C4-2B (cell line): ENCODE results near the gene TNS1.

Experiments
- H3K27ac ChIP-seq: fragments of 450-650 bp; 2 replicates; pipeline ENCODE4 v1.5.1; 2017
- CTCF ChIP-seq: fragments of 450-650 bp; conservative IDR thresholded peaks from 2 replicates; pipeline ENCODE4 v1.5.1; 2017; ENCODE audit warnings: mild to moderate bottlenecking
- ZFX ChIP-seq: fragments of 450-650 bp; IDR thresholded peaks from 2 replicates; pipeline ENCODE4 v1.6.1; 2017

TNS1 gene

GRCh38 chr2:217911283-217912097, 91.3 kb downstream of the TNS1 start:
- no peak overlapping the region for H3K27ac ChIP-seq
- TF ChIP-seq ZFX (no peak), CTCF (no peak)

DNA sequence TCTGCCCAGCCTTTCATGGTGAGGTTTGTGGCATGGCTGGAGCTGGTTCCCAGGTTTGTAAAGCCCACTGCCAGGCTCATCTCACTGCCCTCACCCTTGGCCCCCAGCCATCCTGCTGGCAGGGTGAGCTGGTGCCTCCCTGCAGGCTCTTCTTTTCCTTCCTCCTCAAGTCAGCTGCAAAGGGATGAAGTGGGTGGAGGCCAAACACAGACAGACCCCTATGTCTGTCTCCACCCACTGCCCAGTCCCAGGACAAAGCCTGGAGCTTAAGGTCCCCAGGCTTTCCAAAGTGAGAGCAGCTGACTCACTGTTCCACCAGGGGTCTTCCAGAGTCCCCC, 92.0 kb downstream of the TNS1 start:
- TF ChIP-seq CTCF (no peak), ZFX (no peak)
- no peak overlapping the region for H3K27ac ChIP-seq

DNA sequence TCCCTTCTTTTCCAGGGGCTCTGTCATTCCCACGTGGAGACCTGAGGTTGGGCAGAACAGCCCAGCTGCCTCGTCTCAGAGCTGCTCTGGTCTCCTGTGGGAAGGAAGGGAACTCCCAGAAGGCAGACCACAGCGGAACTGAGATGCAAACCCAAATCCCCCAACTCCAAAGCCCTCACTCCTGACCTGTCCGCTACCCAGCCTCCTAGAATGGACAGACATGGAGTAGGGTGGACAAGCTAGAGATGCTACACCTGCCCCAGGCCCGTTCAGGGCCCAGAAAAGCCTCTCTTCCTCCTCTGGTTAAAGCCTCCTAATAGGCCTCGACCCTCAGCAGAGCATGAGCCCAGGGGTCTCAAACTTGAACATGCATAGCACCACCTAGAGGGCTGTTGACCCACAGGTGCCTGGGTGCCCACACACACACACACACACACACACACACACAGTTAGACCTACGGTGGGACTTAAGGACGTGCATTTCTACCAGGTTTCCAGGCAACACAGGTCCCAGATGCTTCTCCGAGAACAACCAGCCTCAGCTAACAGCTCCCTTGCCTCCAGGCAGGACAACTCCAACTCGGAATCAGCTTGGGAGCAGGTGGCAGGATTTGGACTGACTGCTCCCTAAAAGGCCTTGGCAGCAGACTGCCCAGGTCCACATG, 93.5 kb downstream of the TNS1 start:
- TF ChIP-seq ZFX, result no peak
- no peak for TF ChIP-seq CTCF
- H3K27ac ChIP-seq, result no peak overlapping the region

- TF ChIP-seq CTCF (no peak), ZFX (no peak)
Observed at GRCh38 chr2:217908544-217908943, 94.3 kb downstream of the TNS1 start.

DNA sequence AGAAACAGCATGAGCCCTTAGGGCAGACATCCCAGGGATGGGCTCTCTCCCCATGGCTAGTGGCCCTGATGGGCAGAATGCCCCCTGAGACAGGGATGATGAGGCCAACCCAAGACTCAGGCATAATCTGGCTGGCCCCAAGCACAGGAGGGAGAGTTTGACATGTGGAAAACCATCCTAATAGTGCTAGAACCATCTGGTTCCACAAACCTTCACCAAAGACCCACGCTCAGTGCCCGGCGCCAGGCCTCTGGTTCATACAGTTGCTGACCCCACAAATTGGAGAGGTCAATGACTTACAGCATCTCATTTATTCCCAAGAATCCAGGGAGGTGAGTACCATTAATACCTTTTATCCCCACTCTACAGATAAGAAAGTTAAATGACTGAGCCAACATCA, 95.5 kb downstream of the TNS1 start:
- TF ChIP-seq ZFX (no peak), CTCF (no peak)
- H3K27ac ChIP-seq, result no peak overlapping the region

More at GRCh38 chr2:217908544-217908943, 94.3 kb downstream of the TNS1 start:
- H3K27ac ChIP-seq, result no peak overlapping the region

DNA sequence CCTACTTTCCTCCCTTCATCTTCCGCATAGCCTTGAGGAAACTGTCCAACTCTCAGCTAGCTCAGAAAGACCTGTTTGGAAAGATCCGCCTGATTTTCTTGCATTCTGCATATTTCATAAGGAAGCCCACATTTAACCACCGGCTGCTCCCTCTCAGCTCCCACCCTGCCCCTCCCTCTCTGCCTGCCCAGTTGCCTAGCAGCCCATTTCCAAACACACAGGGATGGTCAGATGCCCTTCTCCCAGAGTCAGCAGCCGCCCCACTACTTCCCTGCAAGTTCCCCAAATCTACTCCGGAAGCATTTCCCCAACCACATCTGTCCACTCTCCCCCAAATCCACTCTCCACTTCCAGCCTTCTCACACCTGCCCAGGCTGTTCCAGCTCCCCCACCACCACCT, 96.0 kb downstream of the TNS1 start:
- no peak for TF ChIP-seq CTCF
- no peak for TF ChIP-seq ZFX
- H3K27ac ChIP-seq, result no peak overlapping the region

DNA sequence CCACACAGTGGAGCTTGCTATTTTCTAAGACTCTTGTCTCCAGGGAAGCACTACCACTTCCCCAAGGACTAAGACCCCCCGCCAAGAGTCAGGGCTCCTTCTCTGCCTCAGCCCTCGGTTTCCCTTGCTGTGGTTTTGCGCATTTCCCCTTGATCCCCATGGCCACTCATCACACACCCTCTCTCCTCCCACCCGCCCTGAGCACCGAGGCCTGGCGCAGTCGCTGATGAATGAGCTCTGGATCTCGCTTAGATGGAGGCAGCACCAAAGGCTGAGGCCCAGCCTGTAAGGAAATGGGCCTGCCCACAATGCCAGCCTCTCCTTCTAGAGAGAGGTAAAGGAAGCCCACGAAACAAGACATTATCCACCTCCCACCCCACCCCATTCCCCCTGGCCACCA, 96.9 kb downstream of the TNS1 start:
- TF ChIP-seq CTCF (no peak), ZFX (no peak)
- H3K27ac ChIP-seq, result no peak overlapping the region
